ENCODE data around the gene SFT2D1.
"Not testable (repeated sequence)": the region's sequence is repeated elsewhere in the genome, so short reads cannot be mapped to it uniquely, and the experiment has no call there.

SFT2D1 gene

GRCh38 chr6:166342349-166343149, at the start of gene SFT2D1:
Gene SFT2D1, minus strand, starts transcription at chr6:166342545. Its CDS starts 64 bp downstream, at chr6:166342481.
- TF ChIP-seq, protein P1, sequence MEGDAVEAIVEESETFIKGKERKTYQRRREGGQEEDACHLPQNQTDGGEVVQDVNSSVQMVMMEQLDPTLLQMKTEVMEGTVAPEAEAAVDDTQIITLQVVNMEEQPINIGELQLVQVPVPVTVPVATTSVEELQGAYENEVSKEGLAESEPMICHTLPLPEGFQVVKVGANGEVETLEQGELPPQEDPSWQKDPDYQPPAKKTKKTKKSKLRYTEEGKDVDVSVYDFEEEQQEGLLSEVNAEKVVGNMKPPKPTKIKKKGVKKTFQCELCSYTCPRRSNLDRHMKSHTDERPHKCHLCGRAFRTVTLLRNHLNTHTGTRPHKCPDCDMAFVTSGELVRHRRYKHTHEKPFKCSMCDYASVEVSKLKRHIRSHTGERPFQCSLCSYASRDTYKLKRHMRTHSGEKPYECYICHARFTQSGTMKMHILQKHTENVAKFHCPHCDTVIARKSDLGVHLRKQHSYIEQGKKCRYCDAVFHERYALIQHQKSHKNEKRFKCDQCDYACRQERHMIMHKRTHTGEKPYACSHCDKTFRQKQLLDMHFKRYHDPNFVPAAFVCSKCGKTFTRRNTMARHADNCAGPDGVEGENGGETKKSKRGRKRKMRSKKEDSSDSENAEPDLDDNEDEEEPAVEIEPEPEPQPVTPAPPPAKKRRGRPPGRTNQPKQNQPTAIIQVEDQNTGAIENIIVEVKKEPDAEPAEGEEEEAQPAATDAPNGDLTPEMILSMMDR (IDR thresholded peaks at IDR 0.05; ENCODE audit: borderline replicate concordance, control extremely low read depth, extremely low read depth, insufficient read depth, missing control alignments): no peak
- in situ Hi-C loops (cut with MboI; ENCODE audit: low sequenced_read_pairs, unreplicated experiment): no loop called here
- DNase-seq (ENCODE audit: low spot score): peak; percentile 95

DNA sequence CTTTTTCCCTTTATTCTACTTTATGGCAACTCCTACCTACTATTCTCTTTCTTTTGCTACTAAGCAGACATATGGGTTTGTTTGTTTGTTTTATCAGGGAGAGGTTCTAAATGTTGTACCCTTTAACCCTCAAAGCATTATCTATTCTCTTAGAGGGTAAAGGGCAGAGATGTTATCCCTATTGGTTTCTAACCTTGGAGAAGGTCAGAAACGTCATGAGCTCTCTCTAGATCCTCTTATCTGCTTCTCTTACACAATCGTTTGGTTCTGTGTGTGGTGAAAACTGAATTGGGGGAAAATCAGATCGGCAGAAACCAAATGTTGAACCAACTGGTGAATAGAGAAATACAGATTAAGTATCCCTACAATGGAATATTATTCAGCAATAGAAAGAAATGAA, 46.8 kb upstream of the SFT2D1 start:
- TF ChIP-seq, protein P1 (IDR thresholded peaks at IDR 0.05; ENCODE audit: borderline replicate concordance, control extremely low read depth, extremely low read depth, insufficient read depth, missing control alignments): no peak
- in situ Hi-C loops (cut with MboI; ENCODE audit: low sequenced_read_pairs, unreplicated experiment): loop anchor here (10.0 kb wide), 1 partner anchor 114 kb away; no protein-coding TSS in a partner anchor
- no peak for DNase-seq (ENCODE audit: low spot score)

- in situ Hi-C loops (cut with MboI; ENCODE audit: low sequenced_read_pairs, unreplicated experiment): loop anchor here (10.0 kb wide), 1 partner anchor 114 kb away; no protein-coding TSS in a partner anchor
- TF ChIP-seq, protein P1 (IDR thresholded peaks at IDR 0.05; ENCODE audit: borderline replicate concordance, control extremely low read depth, extremely low read depth, insufficient read depth, missing control alignments): no peak
- DNase-seq (ENCODE audit: low spot score): no peak
Observed at GRCh38 chr6:166388290-166389004, 46.1 kb upstream of the SFT2D1 start.

DNA sequence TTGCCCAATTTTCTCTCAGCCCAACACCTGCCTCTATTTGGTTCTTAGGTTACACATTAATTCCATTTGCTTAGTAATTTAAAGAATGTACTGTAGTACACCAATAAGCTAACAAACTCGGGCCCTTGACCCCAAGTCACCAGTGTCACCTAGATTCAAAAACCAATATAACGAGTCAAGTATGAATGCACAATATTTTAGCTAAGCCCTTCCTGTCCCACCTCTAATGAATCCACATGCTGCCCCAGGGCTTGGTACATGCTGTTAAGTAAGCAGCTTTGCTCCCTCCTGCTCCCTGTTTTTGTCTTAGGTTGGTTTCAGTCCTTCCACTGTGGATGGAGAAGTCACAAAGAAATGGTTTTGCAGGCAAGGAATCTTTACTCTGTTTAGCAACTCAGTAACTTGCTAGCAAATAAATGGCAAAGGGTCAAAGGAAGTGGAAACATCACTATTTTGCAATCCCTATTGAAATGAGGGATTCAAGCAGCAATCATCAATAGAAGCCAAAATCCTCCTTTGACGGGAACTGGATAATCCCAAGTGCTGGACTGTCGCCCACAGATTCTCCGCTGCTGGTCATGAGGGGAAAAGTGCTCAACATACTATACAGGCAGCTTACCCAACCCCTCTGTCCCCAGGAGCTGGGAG, 45.4 kb upstream of the SFT2D1 start:
- TF ChIP-seq, protein P1 (IDR thresholded peaks at IDR 0.05; ENCODE audit: borderline replicate concordance, control extremely low read depth, extremely low read depth, insufficient read depth, missing control alignments): no peak
- DNase-seq (ENCODE audit: low spot score): no peak
- in situ Hi-C loops (cut with MboI; ENCODE audit: low sequenced_read_pairs, unreplicated experiment): loop anchor here (10.0 kb wide), 1 partner anchor 113 kb away; no protein-coding TSS in a partner anchor

DNA sequence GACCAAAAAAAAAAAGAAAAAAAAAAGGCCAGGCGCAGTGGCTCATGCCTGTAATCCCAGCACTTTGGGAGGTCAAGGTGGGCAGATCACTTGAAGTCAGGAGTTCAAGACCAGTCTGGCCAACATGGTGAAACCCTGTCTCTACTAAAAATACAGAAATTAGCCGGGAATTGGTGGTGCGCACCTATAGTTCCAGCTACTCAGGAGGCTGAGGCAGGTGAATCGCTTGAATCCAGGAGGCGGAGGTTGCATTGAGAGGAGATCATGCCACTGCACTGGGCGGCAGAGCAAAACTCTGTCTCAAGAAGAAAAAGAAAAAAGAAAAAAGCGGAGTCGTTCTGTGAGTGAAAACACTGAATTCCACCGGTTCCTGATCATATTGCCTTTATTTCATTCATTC, 44.8 kb upstream of the SFT2D1 start:
- in situ Hi-C loops (cut with MboI; ENCODE audit: low sequenced_read_pairs, unreplicated experiment): loop anchor here (10.0 kb wide), 1 partner anchor 112 kb away; no protein-coding TSS in a partner anchor
- not testable (repeated sequence) for DNase-seq (ENCODE audit: low spot score)

- in situ Hi-C loops (cut with MboI; ENCODE audit: low sequenced_read_pairs, unreplicated experiment): loop anchor here (10.0 kb wide), 1 partner anchor 111 kb away; no protein-coding TSS in a partner anchor
- TF ChIP-seq, protein P1 (IDR thresholded peaks at IDR 0.05; ENCODE audit: borderline replicate concordance, control extremely low read depth, extremely low read depth, insufficient read depth, missing control alignments): no peak
- no peak for DNase-seq (ENCODE audit: low spot score)
Observed at GRCh38 chr6:166386111-166386510, 43.8 kb upstream of the SFT2D1 start.

GRCh38 chr6:166383802-166384363, 41.5 kb upstream of the SFT2D1 start:
- in situ Hi-C loops (cut with MboI; ENCODE audit: low sequenced_read_pairs, unreplicated experiment): loop anchor here (10.0 kb wide), 1 partner anchor 109 kb away; no protein-coding TSS in a partner anchor
- DNase-seq (ENCODE audit: low spot score): not testable (repeated sequence)
